ENCODE measurements around the gene CAMTA1. TPM values are rescaled to one million over a fixed set of nuclear protein-coding genes. Genes with fewer than 3 reads are reported as not detected.

Gene CAMTA1
- total RNA-seq, 2 donors from 2014 or later, result 36.5 to 57.5 TPM

DNA sequence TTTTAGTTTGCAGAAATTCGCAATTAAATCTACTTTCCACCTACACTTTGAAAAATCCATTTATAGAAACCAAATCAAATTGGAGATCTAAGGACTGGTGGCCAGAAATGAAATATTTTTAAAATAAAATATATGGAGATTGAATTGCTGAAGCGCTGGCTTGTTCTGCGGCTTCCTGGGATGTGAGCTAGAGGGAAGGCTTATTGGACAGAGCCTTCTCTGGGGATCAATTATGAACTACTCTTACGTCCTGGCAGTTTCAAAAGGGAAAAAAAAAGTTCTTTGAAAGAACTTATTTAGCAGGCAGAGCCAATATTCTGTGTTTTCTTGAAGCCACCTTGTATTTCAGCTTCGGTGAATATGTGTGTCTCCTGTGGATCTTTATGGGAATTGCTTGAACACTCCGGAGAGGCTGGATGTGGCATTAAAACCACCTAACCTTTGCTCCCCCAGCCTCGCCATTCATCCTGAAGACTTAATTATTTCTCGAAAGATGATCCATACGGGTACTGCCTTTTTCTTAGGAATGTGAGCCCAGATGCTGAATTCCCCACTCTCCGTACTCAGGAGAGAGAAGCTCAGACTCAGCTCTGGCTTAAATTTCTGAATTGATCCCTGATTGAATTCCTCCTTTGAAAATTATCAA, 506.9 kb downstream of the CAMTA1 start:
- DNase-seq (ENCODE audit: low spot score), result no peak
- H3K36me3 Mint-ChIP-seq, result no peaks in the 10 kb centered on the region
- no peaks in the 10 kb centered on the region for H3K9me3 Mint-ChIP-seq
- no peak for ATAC-seq
- no peak overlapping the region for H3K4me3 Mint-ChIP-seq
- peaks cover 15 to 18% of the 10 kb centered on the region in 2 donors for H3K27me3 Mint-ChIP-seq
- no peaks in the 10 kb centered on the region for H3K4me1 Mint-ChIP-seq (ENCODE audit: low read depth in 2 of 2)
- H3K27ac Mint-ChIP-seq, result no peak overlapping the region

DNA sequence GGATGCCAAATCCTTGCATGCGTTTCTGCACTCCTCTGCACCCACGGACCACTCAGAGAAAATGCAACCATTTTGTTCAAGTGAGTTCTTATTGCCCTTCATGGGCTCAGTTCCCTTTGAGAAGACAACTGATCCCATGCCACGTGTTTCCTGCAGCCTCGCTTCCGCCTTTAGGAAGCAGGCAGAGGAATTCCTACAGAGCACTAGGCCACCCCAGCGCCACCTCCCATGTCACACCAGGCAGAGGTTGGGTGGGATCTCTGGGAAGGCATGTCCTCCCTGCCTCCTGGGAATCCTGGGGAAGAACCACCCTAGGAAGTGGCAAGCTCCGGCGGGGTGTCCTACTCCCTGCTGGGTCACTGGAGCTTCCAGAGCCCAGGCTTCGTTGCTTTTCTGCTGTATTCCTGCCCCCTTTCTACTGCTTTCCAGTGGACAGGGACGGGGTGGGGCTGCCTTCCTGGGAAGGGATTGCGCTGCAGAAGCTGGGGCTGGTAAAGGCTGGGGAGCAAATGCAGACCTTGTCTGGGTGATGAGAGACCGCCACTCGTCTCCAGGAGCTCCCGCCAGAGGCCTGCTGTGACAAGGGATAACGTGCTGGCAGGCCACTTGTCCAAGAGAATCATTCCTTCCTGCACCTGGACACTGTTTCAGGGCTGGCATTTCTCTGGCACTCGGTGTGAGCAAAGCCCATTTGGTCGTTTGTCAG, 507.6 kb downstream of the CAMTA1 start:
- Mint-ChIP-seq H3K27ac (no peak overlapping the region), H3K36me3 (no peaks in the 10 kb centered on the region), H3K9me3 (no peaks in the 10 kb centered on the region), H3K4me1 (ENCODE audit: low read depth in 2 of 2) (no peaks in the 10 kb centered on the region), H3K27me3 (peaks cover 13 to 18% of the 10 kb centered on the region in 2 donors), H3K4me3 (no peak overlapping the region)
- DNase-seq (ENCODE audit: low spot score) (no peak), ATAC-seq (no peak)

GRCh38 chr1:7293702-7294629, 508.7 kb downstream of the CAMTA1 start:
- no peaks in the 10 kb centered on the region for H3K4me1 Mint-ChIP-seq (ENCODE audit: low read depth in 2 of 2)
- no peak for DNase-seq (ENCODE audit: low spot score)
- no peak overlapping the region for H3K4me3 Mint-ChIP-seq
- peaks cover 10 to 16% of the 10 kb centered on the region in 2 donors for H3K27me3 Mint-ChIP-seq
- H3K36me3 Mint-ChIP-seq, result no peaks in the 10 kb centered on the region
- H3K9me3 Mint-ChIP-seq, result no peaks in the 10 kb centered on the region
- no peak for ATAC-seq
- no peak overlapping the region for H3K27ac Mint-ChIP-seq

DNA sequence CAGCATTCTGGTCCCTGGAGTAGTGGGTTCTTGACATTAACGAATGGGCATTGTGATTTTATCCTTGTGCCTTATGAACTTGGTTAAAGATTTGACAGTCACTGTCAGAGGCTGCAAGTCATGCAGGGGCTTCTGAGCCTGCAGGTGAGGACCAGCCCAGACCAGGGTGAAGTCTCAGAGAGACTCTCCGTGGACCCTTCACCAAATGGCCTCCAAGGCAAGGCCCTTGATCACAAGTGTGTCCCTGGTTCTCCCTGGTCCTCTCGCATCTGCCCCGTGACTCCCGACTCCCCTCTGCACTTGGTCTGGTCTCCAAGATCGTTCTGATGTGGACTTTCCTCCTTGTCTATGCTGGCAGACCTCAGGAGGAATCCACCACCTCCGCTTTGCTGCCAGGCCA, 509.4 kb downstream of the CAMTA1 start:
- Mint-ChIP-seq H3K27me3 (peaks cover 12 to 22% of the 10 kb centered on the region in 2 donors), H3K27ac (no peak overlapping the region), H3K4me3 (no peak overlapping the region), H3K36me3 (no peaks in the 10 kb centered on the region), H3K9me3 (no peaks in the 10 kb centered on the region), H3K4me1 (ENCODE audit: low read depth in 2 of 2) (no peaks in the 10 kb centered on the region)
- DNase-seq (ENCODE audit: low spot score) (no peak), ATAC-seq (no peak)

DNA sequence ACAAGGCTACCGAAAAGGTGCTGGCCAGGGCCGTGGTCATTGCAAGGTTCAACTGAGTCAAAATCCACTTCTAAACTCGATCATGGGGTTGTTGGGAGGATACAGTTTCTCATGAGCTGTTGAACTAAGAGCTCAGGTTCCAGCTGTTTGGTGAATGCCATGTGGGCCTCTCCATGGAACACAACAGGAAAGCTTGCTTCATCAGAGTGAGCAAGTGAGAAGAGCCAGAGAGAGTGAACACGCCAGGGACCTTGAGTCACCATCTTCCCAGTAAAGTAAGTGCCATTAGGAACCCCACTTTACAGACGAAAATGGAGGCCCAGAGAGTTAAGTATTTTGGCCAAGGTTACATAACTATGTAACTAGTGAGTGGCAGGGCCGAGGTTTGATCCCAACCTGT, 510.7 kb downstream of the CAMTA1 start:
- Mint-ChIP-seq H3K4me1 (ENCODE audit: low read depth in 2 of 2) (no peaks in the 10 kb centered on the region), H3K27me3 (peaks cover 16 to 31% of the 10 kb centered on the region in 2 donors), H3K4me3 (no peak overlapping the region), H3K36me3 (no peaks in the 10 kb centered on the region), H3K9me3 (no peaks in the 10 kb centered on the region), H3K27ac (no peak overlapping the region)
- ATAC-seq (no peak), DNase-seq (ENCODE audit: low spot score) (no peak)

DNA sequence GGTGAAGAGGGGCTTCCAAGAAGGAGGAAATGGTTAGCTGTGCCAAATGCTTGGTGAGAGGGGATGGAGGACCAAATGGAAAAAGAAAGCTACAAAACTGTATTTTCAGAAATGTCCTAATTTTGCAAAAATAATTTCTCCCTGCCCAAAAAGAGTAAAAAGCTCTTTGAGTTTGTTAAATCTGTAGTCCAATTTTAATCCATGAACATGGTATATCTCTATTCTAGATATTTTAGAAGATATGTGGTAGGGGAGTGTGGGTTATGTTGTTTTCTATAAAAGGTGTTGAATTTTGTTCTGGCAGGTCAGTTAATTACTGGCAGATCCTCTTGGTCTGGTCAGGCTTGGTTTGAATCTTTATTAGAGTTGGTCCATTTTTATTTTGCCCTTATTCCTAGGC, 511.7 kb downstream of the CAMTA1 start:
- ATAC-seq, result no peak
- no peak overlapping the region for H3K4me3 Mint-ChIP-seq

GRCh38 chr1:7298145-7298544, 512.9 kb downstream of the CAMTA1 start:
- no peak overlapping the region for H3K4me3 Mint-ChIP-seq
- DNase-seq (ENCODE audit: low spot score) (no peak), ATAC-seq (no peak)
- no peaks in the 10 kb centered on the region for H3K4me1 Mint-ChIP-seq (ENCODE audit: low read depth in 2 of 2)
- H3K27me3 Mint-ChIP-seq, result peaks cover 20 to 40% of the 10 kb centered on the region in 2 donors
- no peak overlapping the region for H3K27ac Mint-ChIP-seq
- H3K36me3 Mint-ChIP-seq, result no peaks in the 10 kb centered on the region
- H3K9me3 Mint-ChIP-seq, result no peaks in the 10 kb centered on the region

More for the DNA sequence above, 511.7 kb downstream of the CAMTA1 start:
- DNase-seq (ENCODE audit: low spot score), result no peak
- Mint-ChIP-seq H3K27ac (no peak overlapping the region), H3K27me3 (peaks cover 16 to 35% of the 10 kb centered on the region in 2 donors), H3K36me3 (no peaks in the 10 kb centered on the region), H3K4me1 (ENCODE audit: low read depth in 2 of 2) (no peaks in the 10 kb centered on the region), H3K9me3 (no peaks in the 10 kb centered on the region)

DNA sequence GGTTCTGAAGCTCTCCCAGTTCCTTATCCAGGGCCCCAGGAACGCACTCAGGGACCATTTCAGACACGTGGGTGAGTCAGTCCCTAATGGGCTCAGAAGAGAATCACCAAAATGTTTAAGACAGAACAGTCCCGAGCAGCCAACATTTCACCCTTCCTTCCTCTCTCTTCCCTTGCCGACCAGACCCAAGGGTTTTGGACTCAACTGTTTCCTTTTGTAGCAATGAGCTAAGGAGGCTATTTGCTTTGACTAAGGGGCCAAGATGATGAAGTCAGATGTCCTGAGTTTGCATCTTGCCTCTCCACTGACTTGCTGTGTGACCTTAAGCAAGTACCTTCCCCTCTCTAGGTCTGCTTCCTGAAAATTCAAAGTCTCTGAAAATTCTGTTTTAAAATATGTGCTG, 513.5 kb downstream of the CAMTA1 start:
- Mint-ChIP-seq H3K4me1 (ENCODE audit: low read depth in 2 of 2) (no peaks in the 10 kb centered on the region), H3K27ac (no peak overlapping the region), H3K4me3 (no peak overlapping the region), H3K27me3 (peaks cover 25 to 46% of the 10 kb centered on the region in 2 donors), H3K36me3 (no peaks in the 10 kb centered on the region), H3K9me3 (no peaks in the 10 kb centered on the region)
- ATAC-seq, result no peak
- no peak for DNase-seq (ENCODE audit: low spot score)

- H3K9me3 Mint-ChIP-seq, result no peaks in the 10 kb centered on the region
- no peaks in the 10 kb centered on the region for H3K36me3 Mint-ChIP-seq
- H3K4me3 Mint-ChIP-seq, result no peak overlapping the region
- no peaks in the 10 kb centered on the region for H3K4me1 Mint-ChIP-seq (ENCODE audit: low read depth in 2 of 2)
- H3K27me3 Mint-ChIP-seq, result peaks cover 25 to 50% of the 10 kb centered on the region in 2 donors
- DNase-seq (ENCODE audit: low spot score) (no peak), ATAC-seq (no peak)
- no peak overlapping the region for H3K27ac Mint-ChIP-seq
These were observed 514.1 kb downstream of the CAMTA1 start for GRCh38 chr1:7299329-7299799.

GRCh38 chr1:7299994-7300393, 514.7 kb downstream of the CAMTA1 start:
- no peak overlapping the region for H3K4me3 Mint-ChIP-seq
- ATAC-seq (no peak), DNase-seq (ENCODE audit: low spot score) (no peak)
- no peaks in the 10 kb centered on the region for H3K36me3 Mint-ChIP-seq
- no peaks in the 10 kb centered on the region for H3K4me1 Mint-ChIP-seq (ENCODE audit: low read depth in 2 of 2)
- no peak overlapping the region for H3K27ac Mint-ChIP-seq
- H3K9me3 Mint-ChIP-seq, result no peaks in the 10 kb centered on the region
- H3K27me3 Mint-ChIP-seq, result peaks cover 25 to 51% of the 10 kb centered on the region in 2 donors

DNA sequence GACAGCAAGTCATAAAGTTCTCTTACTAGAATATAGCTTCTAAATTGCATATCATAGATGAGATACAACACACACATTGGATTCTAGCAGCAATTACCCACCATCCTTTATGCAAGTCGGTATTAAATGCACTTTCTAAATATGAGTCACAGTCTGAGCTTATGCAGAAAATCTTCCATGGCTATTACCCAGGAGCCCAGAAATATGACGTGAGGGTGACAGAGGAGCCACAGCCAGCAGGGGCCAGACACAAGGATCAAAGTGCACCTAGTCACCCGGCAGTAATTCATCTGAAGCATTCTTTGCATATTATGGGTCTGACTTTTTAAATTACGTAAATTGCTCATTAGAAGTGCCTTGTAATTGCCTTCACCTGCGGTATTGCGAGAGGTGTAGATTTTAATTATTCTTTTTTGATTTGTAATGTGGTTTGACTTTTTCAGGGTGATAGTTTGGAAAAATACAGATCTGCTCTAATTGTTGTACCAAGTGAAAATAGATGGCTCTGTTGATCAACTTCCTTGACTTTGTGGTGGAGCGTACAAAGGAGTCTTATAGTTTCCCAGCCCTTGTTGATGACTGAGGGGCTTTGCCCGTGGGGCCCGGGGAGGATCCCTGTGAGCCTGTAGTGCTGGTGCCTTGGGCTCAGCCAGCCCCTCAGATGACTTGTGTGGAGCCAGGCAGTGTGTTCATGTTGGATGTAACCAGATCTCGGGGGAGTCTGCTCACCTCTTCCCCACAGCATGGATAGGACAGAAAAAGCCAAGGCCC, 515.8 kb downstream of the CAMTA1 start:
- no peaks in the 10 kb centered on the region for H3K36me3 Mint-ChIP-seq
- H3K4me3 Mint-ChIP-seq, result no peak overlapping the region
- no peak for DNase-seq (ENCODE audit: low spot score)
- no peaks in the 10 kb centered on the region for H3K4me1 Mint-ChIP-seq (ENCODE audit: low read depth in 2 of 2)
- H3K27ac Mint-ChIP-seq, result no peak overlapping the region
- H3K27me3 Mint-ChIP-seq, result peaks cover 25 to 56% of the 10 kb centered on the region in 2 donors
- H3K9me3 Mint-ChIP-seq, result no peaks in the 10 kb centered on the region
- ATAC-seq, result no peak

- Mint-ChIP-seq H3K27ac (no peak overlapping the region), H3K36me3 (no peaks in the 10 kb centered on the region), H3K27me3 (peaks cover 20 to 56% of the 10 kb centered on the region in 2 donors), H3K9me3 (no peaks in the 10 kb centered on the region), H3K4me3 (no peak overlapping the region), H3K4me1 (ENCODE audit: low read depth in 2 of 2) (no peaks in the 10 kb centered on the region)
- no peak for ATAC-seq
- no peak for DNase-seq (ENCODE audit: low spot score)
These were observed 516.4 kb downstream of the CAMTA1 start for GRCh38 chr1:7301664-7301981.

GRCh38 chr1:7302126-7302525, 516.9 kb downstream of the CAMTA1 start:
- H3K27me3 Mint-ChIP-seq, result peaks cover 19 to 55% of the 10 kb centered on the region in 2 donors
- no peak overlapping the region for H3K4me3 Mint-ChIP-seq
- DNase-seq (ENCODE audit: low spot score) (no peak), ATAC-seq (no peak)
- H3K36me3 Mint-ChIP-seq, result no peaks in the 10 kb centered on the region
- H3K9me3 Mint-ChIP-seq, result no peaks in the 10 kb centered on the region
- H3K27ac Mint-ChIP-seq, result no peak overlapping the region
- H3K4me1 Mint-ChIP-seq (ENCODE audit: low read depth in 2 of 2), result no peaks in the 10 kb centered on the region

All from natural killer cell treated with Interleukin-12 subunit alpha and Interleukin-12 subunit beta and Interleukin-15 and Interleukin-18, amount 100 ng/mL, for 72 hours (primary cell).